Astrocyte (in vitro differentiated cells and primary cell): ENCODE data around the gene DNAJC16.
"Not testable (repeated sequence)": the region's sequence is repeated elsewhere in the genome, so short reads cannot be mapped to it uniquely, and the experiment has no call there.

Source experiments
- EZH2 ChIP-seq: IDR thresholded peaks from 2 replicates; pipeline ENCODE4 v1.6.1; 2012; ENCODE audit warnings: mild to moderate bottlenecking, low read length, inconsistent platforms; ENCODE audit not compliant: insufficient read depth
- TF ChIP-seq, protein P1 (sequence below): IDR thresholded peaks from 2 replicates; pipeline ENCODE4 v1.5.1; 2011; ENCODE audit warnings: low read depth, mild to moderate bottlenecking, inconsistent platforms, low read length, moderate library complexity; ENCODE audit not compliant: insufficient read depth

DNA sequence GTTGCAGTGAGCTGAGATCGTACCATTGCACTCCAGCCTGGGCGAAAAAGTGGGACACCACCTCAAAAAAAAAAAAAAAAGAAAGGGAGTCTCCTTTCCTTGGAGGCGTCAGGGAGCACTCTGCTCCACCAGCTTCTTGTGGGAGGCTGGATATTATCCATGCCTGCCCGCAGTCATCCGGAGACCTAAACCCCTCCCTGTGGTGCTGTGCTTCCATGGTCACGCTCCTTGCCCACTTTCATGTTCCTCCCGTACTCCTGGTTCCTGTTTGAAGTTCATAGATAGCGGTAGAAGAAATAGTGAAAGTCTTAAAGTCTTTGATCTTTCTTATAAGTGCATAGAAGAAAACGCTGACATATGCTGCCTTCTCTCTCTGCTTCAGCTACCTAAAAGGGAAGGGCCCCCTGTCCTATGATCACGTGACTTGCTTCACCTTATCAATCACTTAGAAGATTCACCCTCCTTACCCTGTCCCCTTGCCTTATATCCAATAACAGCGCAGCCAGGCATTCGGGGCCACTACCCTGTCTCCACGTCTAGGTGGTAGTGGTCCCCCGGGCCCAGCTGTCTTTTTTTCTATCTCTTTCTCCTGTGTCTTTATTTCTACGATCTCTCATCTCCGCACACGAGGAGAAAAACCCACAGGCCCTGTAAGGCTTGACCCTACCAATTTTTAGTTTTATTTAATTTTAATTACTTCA, 5.3 kb upstream of the DNAJC16 start:
- TF ChIP-seq, protein P1, sequence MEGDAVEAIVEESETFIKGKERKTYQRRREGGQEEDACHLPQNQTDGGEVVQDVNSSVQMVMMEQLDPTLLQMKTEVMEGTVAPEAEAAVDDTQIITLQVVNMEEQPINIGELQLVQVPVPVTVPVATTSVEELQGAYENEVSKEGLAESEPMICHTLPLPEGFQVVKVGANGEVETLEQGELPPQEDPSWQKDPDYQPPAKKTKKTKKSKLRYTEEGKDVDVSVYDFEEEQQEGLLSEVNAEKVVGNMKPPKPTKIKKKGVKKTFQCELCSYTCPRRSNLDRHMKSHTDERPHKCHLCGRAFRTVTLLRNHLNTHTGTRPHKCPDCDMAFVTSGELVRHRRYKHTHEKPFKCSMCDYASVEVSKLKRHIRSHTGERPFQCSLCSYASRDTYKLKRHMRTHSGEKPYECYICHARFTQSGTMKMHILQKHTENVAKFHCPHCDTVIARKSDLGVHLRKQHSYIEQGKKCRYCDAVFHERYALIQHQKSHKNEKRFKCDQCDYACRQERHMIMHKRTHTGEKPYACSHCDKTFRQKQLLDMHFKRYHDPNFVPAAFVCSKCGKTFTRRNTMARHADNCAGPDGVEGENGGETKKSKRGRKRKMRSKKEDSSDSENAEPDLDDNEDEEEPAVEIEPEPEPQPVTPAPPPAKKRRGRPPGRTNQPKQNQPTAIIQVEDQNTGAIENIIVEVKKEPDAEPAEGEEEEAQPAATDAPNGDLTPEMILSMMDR, result not testable (repeated sequence)
- TF ChIP-seq EZH2, result not testable (repeated sequence)
